SK-N-SH treated with all-trans-retinoic acid at 6 μM for 48 hours (cell line): ENCODE results near the gene ZNF503.

Source experiments
- ARNTL ChIP-seq: fragments of 450-650 bp; formaldehyde crosslinking; IDR thresholded peaks from 2 replicates; pipeline ENCODE4 v1.5.0; 2020; ENCODE audit warnings: low read depth, mild to moderate bottlenecking, moderate library complexity, borderline replicate concordance
- CSDC2 ChIP-seq: fragments of 250-450 bp; sonication (Bioruptor Pico); IDR thresholded peaks from 2 replicates; pipeline ENCODE4 v1.5.0; 2020; ENCODE audit warnings: mild to moderate bottlenecking, moderate library complexity
- GLIS3 ChIP-seq: fragments of 250-450 bp; sonication (Bioruptor Pico); IDR thresholded peaks from 2 replicates; pipeline ENCODE4 v1.5.0; 2020; ENCODE audit warnings: mild to moderate bottlenecking, moderate library complexity
- PATZ1 ChIP-seq: fragments of 250-450 bp; sonication (Bioruptor Pico); IDR thresholded peaks from 2 replicates; pipeline ENCODE4 v1.8.0; 2020; ENCODE audit warnings: mild to moderate bottlenecking, moderate library complexity, borderline replicate concordance
- RARB ChIP-seq: fragments of 250-450 bp; sonication (Bioruptor Pico); IDR thresholded peaks from 2 replicates; pipeline ENCODE4 v1.8.0; 2021; ENCODE audit warnings: mild to moderate bottlenecking, moderate library complexity
- TCF4 ChIP-seq: fragments of 250-450 bp; sonication (Bioruptor Pico); IDR thresholded peaks from 2 replicates; pipeline ENCODE4 v1.8.0; 2021; ENCODE audit warnings: mild to moderate bottlenecking, moderate library complexity, borderline replicate concordance
- TOX ChIP-seq: fragments of 250-450 bp; sonication (Bioruptor Pico); IDR thresholded peaks from 2 replicates; pipeline ENCODE4 v1.8.0; 2021; ENCODE audit warnings: mild to moderate bottlenecking, moderate library complexity, borderline replicate concordance
- ZC3H10 ChIP-seq: fragments of 250-450 bp; sonication (Bioruptor Pico); IDR thresholded peaks from 2 replicates; pipeline ENCODE4 v1.5.1; 2021; ENCODE audit warnings: mild to moderate bottlenecking, moderate library complexity
- ZFP30 ChIP-seq: fragments of 450-650 bp; formaldehyde crosslinking; IDR thresholded peaks from 2 replicates; pipeline ENCODE4 v1.5.0; 2022; ENCODE audit warnings: mild to moderate bottlenecking, moderate library complexity
- ZNF70 ChIP-seq: fragments of 450-650 bp; formaldehyde crosslinking; IDR thresholded peaks from 2 replicates; pipeline ENCODE4 v1.5.0; 2020; ENCODE audit warnings: mild to moderate bottlenecking, moderate library complexity
- TF ChIP-seq, protein P1 (sequence below): fragments of 250-450 bp; sonication (Bioruptor Pico); IDR thresholded peaks from 2 replicates; pipeline ENCODE4 v1.8.0; 2021; ENCODE audit warnings: low read depth, mild to moderate bottlenecking, moderate library complexity, borderline replicate concordance

GRCh38 chr10:75402486-75403143 is 1.1 kb upstream of the ZNF503 start:
- TF ChIP-seq, protein P1, sequence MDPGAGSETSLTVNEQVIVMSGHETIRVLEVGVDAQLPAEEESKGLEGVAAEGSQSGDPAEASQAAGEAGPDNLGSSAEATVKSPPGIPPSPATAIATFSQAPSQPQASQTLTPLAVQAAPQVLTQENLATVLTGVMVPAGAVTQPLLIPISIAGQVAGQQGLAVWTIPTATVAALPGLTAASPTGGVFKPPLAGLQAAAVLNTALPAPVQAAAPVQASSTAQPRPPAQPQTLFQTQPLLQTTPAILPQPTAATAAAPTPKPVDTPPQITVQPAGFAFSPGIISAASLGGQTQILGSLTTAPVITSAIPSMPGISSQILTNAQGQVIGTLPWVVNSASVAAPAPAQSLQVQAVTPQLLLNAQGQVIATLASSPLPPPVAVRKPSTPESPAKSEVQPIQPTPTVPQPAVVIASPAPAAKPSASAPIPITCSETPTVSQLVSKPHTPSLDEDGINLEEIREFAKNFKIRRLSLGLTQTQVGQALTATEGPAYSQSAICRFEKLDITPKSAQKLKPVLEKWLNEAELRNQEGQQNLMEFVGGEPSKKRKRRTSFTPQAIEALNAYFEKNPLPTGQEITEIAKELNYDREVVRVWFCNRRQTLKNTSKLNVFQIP (CRISPR knock-in tag), result no peak
- TF ChIP-seq ZFP30 (CRISPR knock-in tag), result no peak
- 0 out of 2 replicates have a peak, but pooled peaks have one; percentile 19 for TF ChIP-seq PATZ1 (CRISPR knock-in tag)
- no peak for TF ChIP-seq CSDC2
- TF ChIP-seq TOX, result no peak
- no peak for TF ChIP-seq ZC3H10
- no peak for TF ChIP-seq ARNTL (CRISPR knock-in tag)
- TF ChIP-seq GLIS3, result no peak
- no peak for TF ChIP-seq RARB (CRISPR knock-in tag)
- TF ChIP-seq TCF4, result no peak
- no peak for TF ChIP-seq ZNF70 (CRISPR knock-in tag)
